ENCODE measurements around the gene ANKRD13D. TPM values are rescaled to one million over a fixed set of nuclear protein-coding genes. Genes with fewer than 3 reads are reported as not detected.

ANKRD13D gene
- polyA plus RNA-seq, 1 of the 3 experiments (the other 2 are of a cell fraction) = 50.2 TPM

DNA sequence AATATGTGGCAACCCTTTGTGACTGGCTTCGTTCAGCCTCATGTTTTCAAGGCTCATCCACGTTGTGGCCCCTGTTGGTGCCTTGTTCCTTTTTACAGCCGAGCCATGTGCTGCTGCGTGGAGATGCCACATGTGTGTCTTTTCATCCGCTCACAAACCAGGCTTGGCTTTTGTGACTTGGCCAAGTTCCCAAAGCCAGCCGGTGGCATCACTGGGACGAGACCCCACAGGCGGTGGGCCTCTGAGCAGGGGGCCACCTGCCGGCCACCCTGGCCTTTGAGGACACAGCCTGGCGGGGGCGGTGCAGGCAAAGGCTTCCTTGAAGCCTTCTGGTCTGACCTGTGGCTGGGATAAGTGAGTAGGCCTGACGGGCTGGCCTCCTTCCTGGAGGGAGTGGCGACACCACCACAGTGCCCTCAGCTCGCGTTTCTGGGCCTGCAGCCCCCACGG lies 12.3 kb upstream of the ANKRD13D start:
- Histone ChIP-seq H3K4me2 (no peak overlapping the region), H3K9me2 (no peaks in the 10 kb centered on the region), H2AFZ (ENCODE audit: low read depth) (no peak overlapping the region), H3K9ac (no peak overlapping the region), H4K20me1 (ENCODE audit: insufficient read depth) (peaks cover 28% of the 10 kb centered on the region), H3K9me3 (no peaks in the 10 kb centered on the region), H3K27ac (ENCODE audit: low read depth in 2 of 2, low read length in 1 of 2) (no peak overlapping the region; a peak in 1 of 4 replicates), H3K4me3 (ENCODE audit: low read depth in 2 of 2, low read length in 1 of 2) (no peak overlapping the region), H3K36me3 (replicated peaks in 1 of 2; ENCODE audit: control insufficient read depth in 1 of 2, insufficient read depth in 2 of 2, low read length in 1 of 2) (peaks cover 0 to 34% of the 10 kb centered on the region in 2 experiments), H3F3A (replicated peaks; ENCODE audit: insufficient read depth) (no peaks in the 10 kb centered on the region), H3K79me2 (ENCODE audit: insufficient read depth) (peaks cover 27% of the 10 kb centered on the region), H3K27me3 (ENCODE audit: insufficient read depth) (no peaks in the 10 kb centered on the region), H3K4me1 (ENCODE audit: control insufficient read depth in 1 of 2, insufficient read depth in 2 of 2, low read depth in 1 of 2, low read length in 1 of 2) (peaks cover 0 to 6% of the 10 kb centered on the region in 2 experiments; a peak in 2 of 4 replicates)
- 90% methylated on average over 8 of the region's 16 CpGs for WGBS (ENCODE audit: low lambda C conversion rate)
- no peak for DNase-seq
- TF ChIP-seq JUND (IDR thresholded peaks at IDR 0.05) (no peak), RFX5 (IDR thresholded peaks at IDR 0.05; ENCODE audit: low read length) (no peak), TAF1 (IDR thresholded peaks at IDR 0.05; ENCODE audit: borderline replicate concordance, low read depth, low read length) (no peak), MEF2A (IDR thresholded peaks at IDR 0.05; ENCODE audit: borderline replicate concordance, low read depth) (no peak), IRF3 (IDR thresholded peaks at IDR 0.05; ENCODE audit: low read depth, low read length) (no peak), NRF1 (IDR thresholded peaks at IDR 0.05; ENCODE audit: low read depth, low read length) (no peak), CHD2 (IDR thresholded peaks at IDR 0.05; ENCODE audit: low read length, partially characterized antibody) (no peak)
- POLR2A ChIA-PET = no interaction called here
- CTCF ChIA-PET = interaction anchor here (2.7 kb wide), 1 partner anchor 10 kb away, joined by 11 read pairs; the partner anchor contains the start of gene GRK2

- no peaks in the 10 kb centered on the region for H3K9me3 ChIP-seq
- peaks cover 0 to 6% of the 10 kb centered on the region in 2 experiments; a peak in 2 of 4 replicates for H3K4me1 ChIP-seq (ENCODE audit: control insufficient read depth in 1 of 2, insufficient read depth in 2 of 2, low read depth in 1 of 2, low read length in 1 of 2)
- no peak for DNase-seq
- TF ChIP-seq EP300 (IDR thresholded peaks at IDR 0.05; ENCODE audit: borderline replicate concordance in 1 of 2, low read depth in 1 of 2, low read length in 1 of 2) (no peak), SIN3A (IDR thresholded peaks at IDR 0.05; ENCODE audit: borderline replicate concordance, low read depth, low read length) (no peak), NRF1 (IDR thresholded peaks at IDR 0.05; ENCODE audit: low read depth, low read length) (no peak), SMC3 (IDR thresholded peaks at IDR 0.05; ENCODE audit: low read depth, low read length) (no peak)
- WGBS (ENCODE audit: low lambda C conversion rate) = 85% methylated on average over 10 of the region's 24 CpGs
- no peak overlapping the region for H2AFZ ChIP-seq (ENCODE audit: low read depth)
- H3K27ac ChIP-seq (ENCODE audit: low read depth in 2 of 2, low read length in 1 of 2) = no peak overlapping the region; a peak in 1 of 4 replicates
- H3K9me2 ChIP-seq = no peaks in the 10 kb centered on the region
- H3K79me2 ChIP-seq (ENCODE audit: insufficient read depth) = peaks cover 22% of the 10 kb centered on the region
- CTCF ChIA-PET = interaction anchor here (2.7 to 3.9 kb wide), 3 partner anchors 10 to 40 kb away, joined by 11 to 20 read pairs (median 12); partner anchors contain the start of gene GRK2
- H3K36me3 ChIP-seq (replicated peaks in 1 of 2; ENCODE audit: control insufficient read depth in 1 of 2, insufficient read depth in 2 of 2, low read length in 1 of 2) = peaks cover 0 to 35% of the 10 kb centered on the region in 2 experiments
- POLR2A ChIA-PET = interaction anchor here (1.2 kb wide), 1 partner anchor 13 kb away, joined by 3 read pairs; no protein-coding TSS in a partner anchor
- H3K4me3 ChIP-seq (ENCODE audit: low read depth in 2 of 2, low read length in 1 of 2) = no peak overlapping the region
- no peaks in the 10 kb centered on the region for H3K27me3 ChIP-seq (ENCODE audit: insufficient read depth)
- H3F3A ChIP-seq (replicated peaks; ENCODE audit: insufficient read depth) = no peaks in the 10 kb centered on the region
- H3K9ac ChIP-seq = no peak overlapping the region
- H4K20me1 ChIP-seq (ENCODE audit: insufficient read depth) = peaks cover 22% of the 10 kb centered on the region; the same call in 1 of the 2 replicates
- H3K4me2 ChIP-seq = no peak overlapping the region
These were observed 11.7 kb upstream of the ANKRD13D start for GRCh38 chr11:67277231-67277961.

All from SK-N-SH (cell line).